HL-60 (cell line): ENCODE measurements around the gene TMEM150B.

ENCODE experiments used
- DNase-seq, 2 experiments: peaks; one replicate each; pipeline ENCODE4 v3.0.0-alpha.2; 2010 to 2020; ENCODE audit warnings: low read depth in 1 of 2, low spot score in 1 of 2
- H3K27ac ChIP-seq: fragments of 250-450 bp; sonication (Bioruptor Pico); replicated peaks from 2 replicates; pipeline ENCODE4 v1.5.1; 2020; ENCODE audit warnings: mild to moderate bottlenecking, moderate library complexity
- H3K27me3 ChIP-seq: fragments of 250-450 bp; sonication (Bioruptor Pico); 2 replicates; pipeline ENCODE4 v1.5.1; 2021; ENCODE audit warnings: mild to moderate bottlenecking, moderate library complexity; ENCODE audit not compliant: insufficient read depth, poor library complexity, severe bottlenecking
- H3K4me3 ChIP-seq: replicated peaks from 2 replicates; pipeline ENCODE4 v1.5.1; 2011; ENCODE audit warnings: mild to moderate bottlenecking, control low read depth, low read length; ENCODE audit not compliant: insufficient read depth
- GABPA ChIP-seq: IDR thresholded peaks from 2 replicates; pipeline ENCODE4 v1.6.1; 2012; ENCODE audit warnings: low read depth
- POLR2AphosphoS5 ChIP-seq: IDR thresholded peaks from 2 replicates; pipeline ENCODE4 v1.6.1; 2012; ENCODE audit warnings: low read depth
- SPI1 ChIP-seq: IDR thresholded peaks from 2 replicates; pipeline ENCODE4 v1.6.1; 2012; ENCODE audit warnings: low read depth, mild to moderate bottlenecking, borderline replicate concordance
- TF ChIP-seq, protein P1 (sequence below): IDR thresholded peaks from 2 replicates; pipeline ENCODE4 v1.6.1; 2012; ENCODE audit warnings: low read depth; ENCODE audit not compliant: insufficient replicate concordance
- TF ChIP-seq, protein P2 (sequence below): IDR thresholded peaks from one replicate; pipeline ENCODE4 v1.5.1; 2011; ENCODE audit warnings: low read length, control low read depth, inconsistent platforms; ENCODE audit not compliant: insufficient read depth

TMEM150B gene

DNA sequence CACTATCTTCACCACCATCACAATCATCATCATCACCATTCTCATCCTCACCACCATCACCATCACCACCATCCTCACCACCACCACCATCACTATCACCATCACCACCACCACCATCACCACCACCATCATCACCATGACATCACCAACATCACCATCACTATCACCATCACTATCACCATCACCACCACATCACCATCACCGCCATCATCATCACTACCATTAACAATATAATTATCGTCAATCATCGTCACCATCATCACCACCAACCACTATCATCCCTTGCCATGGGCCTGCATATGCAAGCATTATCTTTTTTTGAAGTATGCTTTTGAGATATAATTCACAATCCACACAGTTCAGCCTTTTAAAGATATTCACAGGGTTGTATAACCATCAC is 58.7 kb downstream of the TMEM150B start:
- DNase-seq = no peak
- Histone ChIP-seq H3K27me3 (no peaks in the 10 kb centered on the region), H3K4me3 (no peak overlapping the region), H3K27ac (no peak overlapping the region)
- TF ChIP-seq GABPA = no peak
- no peak for TF ChIP-seq POLR2AphosphoS5

DNA sequence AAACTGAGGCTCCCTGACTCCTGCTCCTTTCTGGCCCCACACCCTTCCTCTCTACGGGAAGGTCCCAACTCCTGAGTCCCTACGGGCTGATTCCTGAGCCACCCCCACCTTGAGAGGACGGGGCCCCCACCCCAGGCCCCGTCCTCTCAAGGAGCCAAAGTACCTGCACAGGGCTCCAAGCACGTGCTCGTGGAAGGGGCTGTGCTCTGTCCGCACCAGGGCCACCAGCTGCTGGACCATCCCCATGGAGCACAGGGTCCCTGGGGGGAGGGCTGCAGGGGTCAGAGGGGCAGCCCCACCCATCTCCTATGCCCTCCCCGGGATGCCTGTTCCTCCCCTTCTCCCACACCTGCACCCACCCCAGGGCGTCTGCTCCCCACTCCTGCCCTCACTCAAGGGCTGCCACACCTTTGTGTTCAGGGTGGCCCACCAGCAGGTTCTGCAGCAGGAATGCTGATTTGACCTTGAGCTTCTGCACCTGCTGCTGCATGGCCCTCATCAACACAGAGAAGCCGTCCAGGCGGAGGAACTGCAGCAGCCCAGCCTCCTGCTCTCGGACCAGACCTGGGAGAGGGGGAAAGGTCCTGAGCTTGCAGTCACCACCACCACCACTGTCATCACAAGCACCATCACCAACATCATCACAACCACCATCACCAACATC is 59.3 kb downstream of the TMEM150B start:
- Histone ChIP-seq H3K4me3 (no peak overlapping the region), H3K27me3 (no peaks in the 10 kb centered on the region), H3K27ac (no peak overlapping the region)
- no peak for TF ChIP-seq SPI1
- no peak for TF ChIP-seq GABPA
- TF ChIP-seq, protein P1, sequence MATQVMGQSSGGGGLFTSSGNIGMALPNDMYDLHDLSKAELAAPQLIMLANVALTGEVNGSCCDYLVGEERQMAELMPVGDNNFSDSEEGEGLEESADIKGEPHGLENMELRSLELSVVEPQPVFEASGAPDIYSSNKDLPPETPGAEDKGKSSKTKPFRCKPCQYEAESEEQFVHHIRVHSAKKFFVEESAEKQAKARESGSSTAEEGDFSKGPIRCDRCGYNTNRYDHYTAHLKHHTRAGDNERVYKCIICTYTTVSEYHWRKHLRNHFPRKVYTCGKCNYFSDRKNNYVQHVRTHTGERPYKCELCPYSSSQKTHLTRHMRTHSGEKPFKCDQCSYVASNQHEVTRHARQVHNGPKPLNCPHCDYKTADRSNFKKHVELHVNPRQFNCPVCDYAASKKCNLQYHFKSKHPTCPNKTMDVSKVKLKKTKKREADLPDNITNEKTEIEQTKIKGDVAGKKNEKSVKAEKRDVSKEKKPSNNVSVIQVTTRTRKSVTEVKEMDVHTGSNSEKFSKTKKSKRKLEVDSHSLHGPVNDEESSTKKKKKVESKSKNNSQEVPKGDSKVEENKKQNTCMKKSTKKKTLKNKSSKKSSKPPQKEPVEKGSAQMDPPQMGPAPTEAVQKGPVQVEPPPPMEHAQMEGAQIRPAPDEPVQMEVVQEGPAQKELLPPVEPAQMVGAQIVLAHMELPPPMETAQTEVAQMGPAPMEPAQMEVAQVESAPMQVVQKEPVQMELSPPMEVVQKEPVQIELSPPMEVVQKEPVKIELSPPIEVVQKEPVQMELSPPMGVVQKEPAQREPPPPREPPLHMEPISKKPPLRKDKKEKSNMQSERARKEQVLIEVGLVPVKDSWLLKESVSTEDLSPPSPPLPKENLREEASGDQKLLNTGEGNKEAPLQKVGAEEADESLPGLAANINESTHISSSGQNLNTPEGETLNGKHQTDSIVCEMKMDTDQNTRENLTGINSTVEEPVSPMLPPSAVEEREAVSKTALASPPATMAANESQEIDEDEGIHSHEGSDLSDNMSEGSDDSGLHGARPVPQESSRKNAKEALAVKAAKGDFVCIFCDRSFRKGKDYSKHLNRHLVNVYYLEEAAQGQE = no peak
- TF ChIP-seq, protein P2, sequence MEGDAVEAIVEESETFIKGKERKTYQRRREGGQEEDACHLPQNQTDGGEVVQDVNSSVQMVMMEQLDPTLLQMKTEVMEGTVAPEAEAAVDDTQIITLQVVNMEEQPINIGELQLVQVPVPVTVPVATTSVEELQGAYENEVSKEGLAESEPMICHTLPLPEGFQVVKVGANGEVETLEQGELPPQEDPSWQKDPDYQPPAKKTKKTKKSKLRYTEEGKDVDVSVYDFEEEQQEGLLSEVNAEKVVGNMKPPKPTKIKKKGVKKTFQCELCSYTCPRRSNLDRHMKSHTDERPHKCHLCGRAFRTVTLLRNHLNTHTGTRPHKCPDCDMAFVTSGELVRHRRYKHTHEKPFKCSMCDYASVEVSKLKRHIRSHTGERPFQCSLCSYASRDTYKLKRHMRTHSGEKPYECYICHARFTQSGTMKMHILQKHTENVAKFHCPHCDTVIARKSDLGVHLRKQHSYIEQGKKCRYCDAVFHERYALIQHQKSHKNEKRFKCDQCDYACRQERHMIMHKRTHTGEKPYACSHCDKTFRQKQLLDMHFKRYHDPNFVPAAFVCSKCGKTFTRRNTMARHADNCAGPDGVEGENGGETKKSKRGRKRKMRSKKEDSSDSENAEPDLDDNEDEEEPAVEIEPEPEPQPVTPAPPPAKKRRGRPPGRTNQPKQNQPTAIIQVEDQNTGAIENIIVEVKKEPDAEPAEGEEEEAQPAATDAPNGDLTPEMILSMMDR = no peak
- TF ChIP-seq POLR2AphosphoS5 = no peak
- no peak for DNase-seq

DNA sequence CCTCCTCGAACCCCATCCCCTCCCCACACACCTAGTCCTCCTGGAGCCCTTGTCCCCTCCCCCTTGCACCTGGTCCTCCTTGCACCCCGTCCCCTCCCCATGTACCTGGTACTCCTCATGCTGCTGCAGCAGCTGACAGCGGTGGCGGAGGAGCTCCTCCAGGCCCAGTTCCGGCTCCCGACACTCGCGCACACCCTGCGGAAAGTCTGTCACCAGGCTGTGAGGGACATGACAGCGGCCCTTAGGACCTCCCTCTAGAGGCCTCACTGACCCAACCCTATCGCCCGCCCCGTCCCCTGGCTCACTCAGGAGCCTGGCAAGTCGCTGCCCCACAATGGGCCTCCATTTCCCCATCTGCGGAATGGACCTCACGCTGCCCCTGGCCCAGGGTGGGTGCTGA is 60.0 kb downstream of the TMEM150B start:
- H3K27ac ChIP-seq = no peak overlapping the region
- H3K27me3 ChIP-seq = no peaks in the 10 kb centered on the region
- TF ChIP-seq, protein P2 = no peak
- TF ChIP-seq POLR2AphosphoS5 (no peak), GABPA (no peak), SPI1 (no peak)
- TF ChIP-seq, protein P1 = no peak
- no peak for DNase-seq
- no peak overlapping the region for H3K4me3 ChIP-seq

DNA sequence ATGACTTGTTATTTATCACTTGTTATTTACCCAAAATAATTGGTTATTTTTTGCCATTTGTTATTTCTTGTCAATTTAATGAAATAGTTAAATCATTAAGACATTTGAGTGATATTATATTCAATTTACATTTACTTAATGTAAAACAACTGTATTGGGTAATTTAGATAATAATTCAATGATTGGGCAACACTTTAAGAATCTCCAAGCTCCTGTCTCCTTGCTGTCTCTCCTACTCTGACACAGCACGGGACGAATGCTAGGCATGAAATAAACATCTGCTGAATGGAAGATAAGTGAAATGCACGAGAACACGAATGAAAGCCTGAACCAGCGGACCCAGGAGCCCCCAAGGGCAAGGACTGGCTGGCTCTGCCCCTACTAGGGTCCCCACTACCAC is 60.6 kb downstream of the TMEM150B start:
- no peak overlapping the region for H3K4me3 ChIP-seq
- H3K27me3 ChIP-seq = no peaks in the 10 kb centered on the region
- DNase-seq = no peak
- H3K27ac ChIP-seq = no peak overlapping the region
- TF ChIP-seq GABPA (no peak), POLR2AphosphoS5 (no peak), SPI1 (no peak)
- TF ChIP-seq, protein P2 = no peak
- TF ChIP-seq, protein P1 = no peak
